IPS-20b (cell line): ENCODE data around the gene DCUN1D1.

Source experiments
- H3K27ac ChIP-seq: one replicate; pipeline ENCODE4 v1.5.1; 2013; ENCODE audit warnings: low read length
- H3K27me3 ChIP-seq: 2 replicates; pipeline ENCODE4 v1.6.1; 2013; ENCODE audit warnings: mild to moderate bottlenecking, low read length, inconsistent platforms; ENCODE audit not compliant: insufficient read depth
- H3K36me3 ChIP-seq: 2 replicates; pipeline ENCODE4 v1.6.1; 2013; ENCODE audit warnings: low read depth, mild to moderate bottlenecking, inconsistent platforms, low read length, moderate library complexity; ENCODE audit not compliant: insufficient read depth
- H3K4me1 ChIP-seq: 2 replicates; pipeline ENCODE4 v1.6.1; 2013; ENCODE audit warnings: mild to moderate bottlenecking, control low read depth, inconsistent platforms, low read length, moderate library complexity; ENCODE audit not compliant: insufficient read depth
- H3K4me3 ChIP-seq: 2 replicates; pipeline ENCODE4 v1.5.1; 2013; ENCODE audit warnings: mild to moderate bottlenecking, low read length, inconsistent platforms
- H3K9ac ChIP-seq: 2 replicates; pipeline ENCODE4 v1.6.1; 2013; ENCODE audit warnings: low read depth, mild to moderate bottlenecking, inconsistent platforms, low read length, moderate library complexity
- H3K9me3 ChIP-seq: 2 replicates; pipeline ENCODE4 v1.6.1; 2013; ENCODE audit warnings: mild to moderate bottlenecking, low read depth, low read length, inconsistent platforms; ENCODE audit not compliant: insufficient read depth

Gene DCUN1D1

GRCh38 chr3:182970811-182971418 lies 9.4 kb downstream of the DCUN1D1 start:
- no peaks in the 10 kb centered on the region for H3K27me3 ChIP-seq
- no peaks in the 10 kb centered on the region for H3K9me3 ChIP-seq
- peaks cover 3% of the 10 kb centered on the region; the same call in 1 of the 2 replicates for H3K4me1 ChIP-seq
- H3K9ac ChIP-seq, result no peak overlapping the region
- H3K27ac ChIP-seq, result no peak overlapping the region
- no peaks in the 10 kb centered on the region for H3K36me3 ChIP-seq
- no peak overlapping the region for H3K4me3 ChIP-seq

DNA sequence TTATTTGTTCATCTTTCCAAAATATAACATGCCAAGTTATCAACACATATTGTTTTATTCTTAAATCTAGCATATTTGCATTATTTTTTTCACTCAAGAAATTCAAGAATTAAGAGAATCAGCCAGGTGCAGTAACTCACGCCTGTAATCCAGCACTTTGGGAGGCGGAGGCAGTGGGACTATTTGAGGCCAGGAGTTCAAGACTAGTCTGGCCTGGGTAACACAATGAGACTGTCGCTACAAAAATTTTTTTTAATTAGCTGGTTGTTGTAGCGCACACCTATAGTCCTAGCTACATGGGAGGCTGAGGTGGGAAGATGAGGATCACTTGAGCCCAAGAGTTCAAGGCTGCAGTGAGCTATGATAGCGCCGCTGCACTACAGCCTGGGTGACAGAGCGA lies 10.5 kb downstream of the DCUN1D1 start:
- no peak overlapping the region for H3K27ac ChIP-seq
- no peaks in the 10 kb centered on the region for H3K36me3 ChIP-seq
- H3K27me3 ChIP-seq, result no peaks in the 10 kb centered on the region
- no peaks in the 10 kb centered on the region for H3K9me3 ChIP-seq
- H3K4me1 ChIP-seq, result peaks cover 3% of the 10 kb centered on the region; the same call in 1 of the 2 replicates
- no peak overlapping the region for H3K4me3 ChIP-seq
- H3K9ac ChIP-seq, result no peak overlapping the region

- H3K4me1 ChIP-seq, result peaks cover 3% of the 10 kb centered on the region; the same call in 1 of the 2 replicates
- H3K27ac ChIP-seq, result peak overlapping the region; percentile 38
- no peaks in the 10 kb centered on the region for H3K36me3 ChIP-seq
- no peaks in the 10 kb centered on the region for H3K27me3 ChIP-seq
- no peaks in the 10 kb centered on the region for H3K9me3 ChIP-seq
- H3K9ac ChIP-seq, result peak overlapping the region; percentile 7; the same call in 1 of the 2 replicates
- no peak overlapping the region for H3K4me3 ChIP-seq
Measured at GRCh38 chr3:182969277-182969676, 11.1 kb downstream of the DCUN1D1 start.

- peaks cover 3% of the 10 kb centered on the region; the same call in 1 of the 2 replicates for H3K4me1 ChIP-seq
- no peak overlapping the region for H3K27ac ChIP-seq
- no peaks in the 10 kb centered on the region for H3K27me3 ChIP-seq
- H3K4me3 ChIP-seq, result no peak overlapping the region
- peaks cover 16% of the 10 kb centered on the region; the same call in 1 of the 2 replicates for H3K36me3 ChIP-seq
- no peaks in the 10 kb centered on the region for H3K9me3 ChIP-seq
- H3K9ac ChIP-seq, result no peak overlapping the region
Measured at GRCh38 chr3:182967218-182968204, 12.8 kb downstream of the DCUN1D1 start.

DNA sequence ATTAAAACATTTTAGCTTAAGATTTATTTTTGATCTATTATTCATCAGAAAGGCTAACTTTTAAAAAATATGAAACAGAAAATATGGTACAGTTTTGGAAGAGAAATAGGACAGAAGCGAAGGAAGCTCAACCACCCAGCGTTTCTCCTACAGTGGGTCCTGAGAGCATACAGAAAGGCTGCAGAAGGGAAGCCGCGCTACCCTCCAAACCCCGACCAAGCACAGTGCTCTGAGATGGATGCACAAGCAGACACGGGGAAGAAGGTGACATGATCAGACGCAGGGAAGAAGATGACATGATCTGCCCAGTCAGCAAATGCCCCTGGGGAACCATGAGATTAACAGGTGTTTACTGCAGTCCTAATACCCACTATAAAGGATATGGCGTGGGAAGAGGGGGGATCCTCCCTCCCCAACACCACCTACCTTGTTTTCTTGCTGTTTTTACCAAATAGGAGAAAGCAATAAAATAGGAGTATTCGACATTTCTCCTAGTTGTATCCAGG lies 14.4 kb downstream of the DCUN1D1 start:
- no peak overlapping the region for H3K27ac ChIP-seq
- no peak overlapping the region for H3K4me3 ChIP-seq
- H3K36me3 ChIP-seq, result peaks cover 28% of the 10 kb centered on the region
- H3K27me3 ChIP-seq, result no peaks in the 10 kb centered on the region
- H3K4me1 ChIP-seq, result peaks cover 3% of the 10 kb centered on the region
- no peak overlapping the region for H3K9ac ChIP-seq
- H3K9me3 ChIP-seq, result no peaks in the 10 kb centered on the region

- Histone ChIP-seq H3K36me3 (peaks cover 31% of the 10 kb centered on the region), H3K4me1 (peaks cover 12% of the 10 kb centered on the region), H3K9me3 (no peaks in the 10 kb centered on the region)
Measured at GRCh38 chr3:182964179-182964578, 16.2 kb downstream of the DCUN1D1 start.

GRCh38 chr3:182962166-182962565 lies 18.2 kb downstream of the DCUN1D1 start:
- no peak overlapping the region for H3K27ac ChIP-seq

More at GRCh38 chr3:182964179-182964578, 16.2 kb downstream of the DCUN1D1 start:
- H3K4me3 ChIP-seq, result no peak overlapping the region
- H3K9ac ChIP-seq, result no peak overlapping the region
- H3K27ac ChIP-seq, result no peak overlapping the region
- no peaks in the 10 kb centered on the region for H3K27me3 ChIP-seq

GRCh38 chr3:182959474-182960350 lies 20.6 kb downstream of the DCUN1D1 start:
- Histone ChIP-seq H3K36me3 (peaks cover 49% of the 10 kb centered on the region), H3K9ac (no peak overlapping the region), H3K9me3 (no peaks in the 10 kb centered on the region), H3K4me3 (no peak overlapping the region), H3K27me3 (no peaks in the 10 kb centered on the region), H3K27ac (no peak overlapping the region), H3K4me1 (peaks cover 10% of the 10 kb centered on the region; the same call in 1 of the 2 replicates)

More at GRCh38 chr3:182962166-182962565, 18.2 kb downstream of the DCUN1D1 start:
- Histone ChIP-seq H3K4me1 (peaks cover 10% of the 10 kb centered on the region; the same call in 1 of the 2 replicates), H3K36me3 (peaks cover 39% of the 10 kb centered on the region), H3K9ac (no peak overlapping the region), H3K27me3 (no peaks in the 10 kb centered on the region), H3K9me3 (no peaks in the 10 kb centered on the region), H3K4me3 (no peak overlapping the region)

GRCh38 chr3:182957676-182958266 lies 22.6 kb downstream of the DCUN1D1 start:
- Histone ChIP-seq H3K36me3 (peaks cover 41% of the 10 kb centered on the region), H3K27me3 (no peaks in the 10 kb centered on the region), H3K9ac (no peak overlapping the region)

DNA sequence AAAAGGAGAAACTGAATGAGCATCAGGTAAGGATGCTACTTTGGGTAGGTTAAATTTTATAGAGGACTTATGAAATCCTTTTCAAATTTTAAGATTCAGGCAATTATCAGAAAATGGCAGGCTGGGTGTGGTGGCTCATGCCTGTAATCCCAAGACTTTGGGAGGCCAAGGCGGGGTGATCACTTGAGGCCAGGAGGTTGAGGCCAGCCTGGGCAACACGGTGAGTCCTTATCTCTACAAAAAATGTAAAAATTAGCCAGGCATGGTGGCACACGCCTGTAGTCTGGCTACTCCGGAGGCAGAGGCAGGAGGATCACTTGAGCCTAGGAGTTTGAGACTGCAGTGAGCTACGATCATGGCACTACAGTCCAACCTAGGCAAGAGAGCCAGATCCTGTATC lies 23.1 kb downstream of the DCUN1D1 start:
- H3K36me3 ChIP-seq, result peaks cover 41% of the 10 kb centered on the region
- no peak overlapping the region for H3K9ac ChIP-seq
- H3K4me1 ChIP-seq, result peaks cover 10% of the 10 kb centered on the region; the same call in 1 of the 2 replicates
- no peaks in the 10 kb centered on the region for H3K9me3 ChIP-seq
- no peak overlapping the region for H3K27ac ChIP-seq
- H3K4me3 ChIP-seq, result no peak overlapping the region
- H3K27me3 ChIP-seq, result no peaks in the 10 kb centered on the region

More at GRCh38 chr3:182957676-182958266, 22.6 kb downstream of the DCUN1D1 start:
- no peak overlapping the region for H3K4me3 ChIP-seq
- H3K9me3 ChIP-seq, result no peaks in the 10 kb centered on the region
- peaks cover 10% of the 10 kb centered on the region; the same call in 1 of the 2 replicates for H3K4me1 ChIP-seq
- no peak overlapping the region for H3K27ac ChIP-seq
